Ishikawa (cell line): ENCODE measurements around the gene MEGF6.

ENCODE experiments used
- CEBPB ChIP-seq: IDR thresholded peaks from 2 replicates; pipeline ENCODE4 v1.6.1; 2012
- CREB1 ChIP-seq: IDR thresholded peaks from 2 replicates; pipeline ENCODE4 v1.6.1; 2012; ENCODE audit warnings: low read depth
- EGR1 ChIP-seq: IDR thresholded peaks from 2 replicates; pipeline ENCODE4 v1.6.1; 2012
- EP300 ChIP-seq: IDR thresholded peaks from 2 replicates; pipeline ENCODE4 v1.6.1; 2012; ENCODE audit warnings: borderline replicate concordance
- FOXM1 ChIP-seq: IDR thresholded peaks from 2 replicates; pipeline ENCODE4 v1.6.1; 2012; ENCODE audit warnings: low read depth, borderline replicate concordance
- MAX ChIP-seq: IDR thresholded peaks from 2 replicates; pipeline ENCODE4 v1.6.1; 2012
- NFIC ChIP-seq: IDR thresholded peaks from 2 replicates; pipeline ENCODE4 v1.6.1; 2012
- RAD21 ChIP-seq: IDR thresholded peaks from 2 replicates; pipeline ENCODE4 v1.6.1; 2012; ENCODE audit warnings: low read depth
- REST ChIP-seq: IDR thresholded peaks from 2 replicates; pipeline ENCODE4 v1.6.1; 2012; ENCODE audit warnings: low read depth, mild to moderate bottlenecking
- TAF1 ChIP-seq: IDR thresholded peaks from 2 replicates; pipeline ENCODE4 v1.6.1; 2012; ENCODE audit warnings: low read depth, mild to moderate bottlenecking
- TCF12 ChIP-seq: IDR thresholded peaks from 2 replicates; pipeline ENCODE4 v1.6.1; 2012; ENCODE audit warnings: low read depth
- TEAD4 ChIP-seq: IDR thresholded peaks from 2 replicates; pipeline ENCODE4 v1.6.1; 2012
- USF1 ChIP-seq: IDR thresholded peaks from 2 replicates; pipeline ENCODE4 v1.6.1; 2012
- YY1 ChIP-seq: IDR thresholded peaks from 2 replicates; pipeline ENCODE4 v1.6.1; 2012; ENCODE audit warnings: low read depth
- ZBTB7A ChIP-seq: IDR thresholded peaks from 2 replicates; pipeline ENCODE4 v1.6.1; 2012; ENCODE audit warnings: low read depth

Gene MEGF6

GRCh38 chr1:3631320-3632260, 20.3 kb upstream of the MEGF6 start:
- no peak for TF ChIP-seq EGR1
- no peak for TF ChIP-seq NFIC
- TF ChIP-seq CEBPB, result no peak
- no peak for TF ChIP-seq TEAD4
- TF ChIP-seq EP300, result no peak
- no peak for TF ChIP-seq TAF1
- no peak for TF ChIP-seq MAX
- TF ChIP-seq ZBTB7A, result no peak
- TF ChIP-seq REST, result no peak
- no peak for TF ChIP-seq YY1
- TF ChIP-seq TCF12, result no peak

- TF ChIP-seq EGR1, result no peak
Observed at GRCh38 chr1:3630914-3631313, 19.6 kb upstream of the MEGF6 start.

GRCh38 chr1:3630161-3630611, 18.9 kb upstream of the MEGF6 start:
- TF ChIP-seq ZBTB7A (no peak), NFIC (no peak), TCF12 (no peak), USF1 (no peak), EGR1 (no peak), REST (no peak), YY1 (no peak), RAD21 (no peak), CREB1 (no peak), TEAD4 (no peak), TAF1 (no peak), MAX (no peak), FOXM1 (no peak)

- TF ChIP-seq CREB1, result no peak
- TF ChIP-seq RAD21, result no peak
- no peak for TF ChIP-seq EGR1
Observed at GRCh38 chr1:3629561-3630160, 18.4 kb upstream of the MEGF6 start.

GRCh38 chr1:3628445-3628844, 17.1 kb upstream of the MEGF6 start:
- TF ChIP-seq REST (no peak), EGR1 (no peak), YY1 (no peak), TAF1 (no peak), EP300 (no peak), RAD21 (no peak), TCF12 (no peak), NFIC (no peak), ZBTB7A (no peak), CREB1 (no peak)
